SK-N-MC (cell line): ENCODE measurements around the gene INSR.

Experiments used
- EZH2 ChIP-seq: fragments of 200-600 bp; sonication (generic); IDR thresholded peaks from one replicate; pipeline ENCODE4 v1.6.1; 2017; ENCODE audit warnings: antibody characterized with exemption
- FOXP2 ChIP-seq: optimal IDR thresholded peaks from 2 replicates; pipeline ENCODE3; 2011; ENCODE audit warnings: mild to moderate bottlenecking, moderate library complexity; ENCODE audit not compliant: insufficient read depth; ENCODE audit errors: extremely low read length, control extremely low read depth
- POLR2AphosphoS5 ChIP-seq: IDR thresholded peaks from 2 replicates; pipeline ENCODE4 v1.6.1; 2012; ENCODE audit warnings: mild to moderate bottlenecking, low read depth, low read length, borderline replicate concordance

DNA sequence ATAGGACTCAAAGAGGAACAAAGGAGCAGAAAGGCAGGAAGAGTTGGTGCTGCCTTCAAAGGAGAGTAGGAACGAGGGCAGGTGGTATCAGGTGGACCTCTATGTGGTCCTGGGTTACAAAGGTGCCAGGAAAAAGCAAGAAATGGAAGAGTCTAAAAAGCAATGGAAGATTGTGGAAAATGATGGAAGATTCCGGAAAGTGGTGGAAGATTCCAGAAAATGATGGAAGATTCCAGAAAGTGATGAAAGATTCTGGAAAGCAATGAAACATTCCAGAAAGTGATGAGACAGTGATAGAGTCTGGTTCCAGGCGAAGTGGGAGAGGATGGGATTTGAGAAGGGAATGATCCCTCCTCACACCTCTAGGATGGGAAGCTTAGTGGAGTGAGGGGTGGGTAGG, 169.4 kb downstream of the INSR start:
- no peak for TF ChIP-seq POLR2AphosphoS5
- no peak for TF ChIP-seq EZH2
- no peak for TF ChIP-seq FOXP2
